IPS-15b (cell line): Measurements from ENCODE around the gene GPC3.
A peak's percentile ranks its signal among the peaks of the same experiment; 100 is the strongest.

Source experiments
- H3K27me3 ChIP-seq: one replicate; pipeline ENCODE4 v1.6.1; 2013; ENCODE audit warnings: low read length; ENCODE audit not compliant: control insufficient read depth, insufficient read depth
- H3K36me3 ChIP-seq: one replicate; pipeline ENCODE4 v1.6.1; 2013; ENCODE audit warnings: low read length; ENCODE audit not compliant: control insufficient read depth, insufficient read depth
- H3K4me1 ChIP-seq: one replicate; pipeline ENCODE4 v1.6.1; 2013; ENCODE audit warnings: mild to moderate bottlenecking, low read length; ENCODE audit not compliant: control insufficient read depth, insufficient read depth
- H3K4me3 ChIP-seq: one replicate; pipeline ENCODE4 v1.5.1; 2013; ENCODE audit warnings: low read depth, low read length
- H3K9ac ChIP-seq: one replicate; pipeline ENCODE4 v1.6.1; 2013; ENCODE audit warnings: low read depth, mild to moderate bottlenecking, low read length
- H3K9me3 ChIP-seq: one replicate; pipeline ENCODE4 v1.6.1; 2013; ENCODE audit warnings: mild to moderate bottlenecking, low read length; ENCODE audit not compliant: control insufficient read depth, insufficient read depth

GPC3 gene

GRCh38 chrX:133922390-133922771 lies 63.0 kb downstream of the GPC3 start:
- Histone ChIP-seq H3K9me3 (no peaks in the 10 kb centered on the region), H3K27me3 (no peaks in the 10 kb centered on the region), H3K36me3 (no peaks in the 10 kb centered on the region), H3K4me1 (peaks cover 49% of the 10 kb centered on the region), H3K4me3 (no peak overlapping the region), H3K9ac (no peak overlapping the region)

GRCh38 chrX:133921764-133922389 lies 63.5 kb downstream of the GPC3 start:
- Histone ChIP-seq H3K9ac (no peak overlapping the region), H3K4me3 (no peak overlapping the region), H3K4me1 (peaks cover 46% of the 10 kb centered on the region), H3K36me3 (no peaks in the 10 kb centered on the region), H3K27me3 (no peaks in the 10 kb centered on the region), H3K9me3 (no peaks in the 10 kb centered on the region)

GRCh38 chrX:133921086-133921485 lies 64.3 kb downstream of the GPC3 start:
- H3K27me3 ChIP-seq, result no peaks in the 10 kb centered on the region
- no peak overlapping the region for H3K4me3 ChIP-seq
- H3K4me1 ChIP-seq, result peaks cover 41% of the 10 kb centered on the region
- H3K9me3 ChIP-seq, result no peaks in the 10 kb centered on the region
- no peaks in the 10 kb centered on the region for H3K36me3 ChIP-seq
- H3K9ac ChIP-seq, result no peak overlapping the region

GRCh38 chrX:133918361-133918771 lies 67.0 kb downstream of the GPC3 start:
- Histone ChIP-seq H3K4me1 (peaks cover 26% of the 10 kb centered on the region), H3K9ac (no peak overlapping the region), H3K36me3 (no peaks in the 10 kb centered on the region), H3K27me3 (no peaks in the 10 kb centered on the region), H3K9me3 (no peaks in the 10 kb centered on the region), H3K4me3 (no peak overlapping the region)

GRCh38 chrX:133916984-133917722 lies 68.2 kb downstream of the GPC3 start:
- H3K36me3 ChIP-seq, result no peaks in the 10 kb centered on the region
- H3K9ac ChIP-seq, result no peak overlapping the region
- H3K4me3 ChIP-seq, result no peak overlapping the region
- H3K9me3 ChIP-seq, result no peaks in the 10 kb centered on the region
- no peaks in the 10 kb centered on the region for H3K27me3 ChIP-seq
- peaks cover 31% of the 10 kb centered on the region for H3K4me1 ChIP-seq

GRCh38 chrX:133913658-133914388 lies 71.6 kb downstream of the GPC3 start:
- no peaks in the 10 kb centered on the region for H3K36me3 ChIP-seq
- H3K9ac ChIP-seq, result no peak overlapping the region
- H3K27me3 ChIP-seq, result no peaks in the 10 kb centered on the region
- H3K9me3 ChIP-seq, result no peaks in the 10 kb centered on the region
- peak overlapping the region; percentile 0 for H3K4me3 ChIP-seq
- peaks cover 27% of the 10 kb centered on the region for H3K4me1 ChIP-seq

- peak overlapping the region; percentile 0 for H3K4me3 ChIP-seq
- H3K4me1 ChIP-seq, result peaks cover 27% of the 10 kb centered on the region
- H3K36me3 ChIP-seq, result no peaks in the 10 kb centered on the region
- H3K9ac ChIP-seq, result no peak overlapping the region
- no peaks in the 10 kb centered on the region for H3K27me3 ChIP-seq
- no peaks in the 10 kb centered on the region for H3K9me3 ChIP-seq
These were observed 72.4 kb downstream of the GPC3 start for GRCh38 chrX:133913009-133913408.

GRCh38 chrX:133911825-133912495 lies 73.4 kb downstream of the GPC3 start:
- Histone ChIP-seq H3K36me3 (no peaks in the 10 kb centered on the region), H3K27me3 (no peaks in the 10 kb centered on the region), H3K4me1 (peaks cover 27% of the 10 kb centered on the region), H3K9ac (no peak overlapping the region), H3K4me3 (no peak overlapping the region), H3K9me3 (no peaks in the 10 kb centered on the region)

GRCh38 chrX:133910539-133910938 lies 74.9 kb downstream of the GPC3 start:
- H3K4me3 ChIP-seq, result no peak overlapping the region
- peaks cover 27% of the 10 kb centered on the region for H3K4me1 ChIP-seq
- no peaks in the 10 kb centered on the region for H3K27me3 ChIP-seq
- H3K9ac ChIP-seq, result no peak overlapping the region
- H3K36me3 ChIP-seq, result no peaks in the 10 kb centered on the region
- H3K9me3 ChIP-seq, result no peaks in the 10 kb centered on the region

- H3K36me3 ChIP-seq, result no peaks in the 10 kb centered on the region
- H3K9me3 ChIP-seq, result no peaks in the 10 kb centered on the region
- H3K4me3 ChIP-seq, result no peak overlapping the region
- H3K27me3 ChIP-seq, result no peaks in the 10 kb centered on the region
- no peak overlapping the region for H3K9ac ChIP-seq
- H3K4me1 ChIP-seq, result peaks cover 27% of the 10 kb centered on the region
These were observed 75.5 kb downstream of the GPC3 start for GRCh38 chrX:133909888-133910287.

GRCh38 chrX:133908223-133908955 lies 77.0 kb downstream of the GPC3 start:
- Histone ChIP-seq H3K27me3 (no peaks in the 10 kb centered on the region), H3K4me3 (no peak overlapping the region), H3K9ac (no peak overlapping the region), H3K36me3 (no peaks in the 10 kb centered on the region), H3K9me3 (no peaks in the 10 kb centered on the region), H3K4me1 (peaks cover 18% of the 10 kb centered on the region)
